KBM-7 (cell line): ENCODE results near the gene C13orf46.

Source experiments
- DNase-seq: peaks from one replicate; pipeline ENCODE4 v3.0.0-alpha.2; 2015
- in situ Hi-C: fragments of 300-500 bp; cut with MboI; formaldehyde crosslinking; loops from 2 replicates; pipeline ENCODE4 v1.14.3; 2020; ENCODE audit warnings: low sequenced_read_pairs, low pct_unique_long_range_greater_than_20kb, mixed read lengths

C13orf46 gene

DNA sequence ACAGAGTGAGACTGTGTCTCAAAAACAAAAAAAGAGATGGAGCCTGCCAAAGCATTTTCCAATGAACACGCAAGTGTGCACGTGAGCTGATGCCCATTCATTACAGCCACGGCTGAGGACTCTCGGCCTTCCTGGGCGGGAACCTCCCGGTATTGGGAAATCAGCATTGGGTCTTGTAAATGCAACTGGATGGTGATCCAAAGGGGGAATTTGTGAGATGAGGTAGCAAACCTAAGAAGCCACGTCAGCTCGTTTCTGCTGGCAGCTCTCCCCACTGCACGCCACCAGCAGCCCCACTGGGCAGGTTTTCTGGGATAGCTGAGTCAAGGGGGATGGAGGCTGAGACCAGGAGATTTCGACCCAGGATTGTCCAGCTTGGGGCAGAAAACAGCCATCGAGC is 11.5 kb downstream of the C13orf46 start:
- in situ Hi-C loops: no loop called here
- no peak for DNase-seq

DNA sequence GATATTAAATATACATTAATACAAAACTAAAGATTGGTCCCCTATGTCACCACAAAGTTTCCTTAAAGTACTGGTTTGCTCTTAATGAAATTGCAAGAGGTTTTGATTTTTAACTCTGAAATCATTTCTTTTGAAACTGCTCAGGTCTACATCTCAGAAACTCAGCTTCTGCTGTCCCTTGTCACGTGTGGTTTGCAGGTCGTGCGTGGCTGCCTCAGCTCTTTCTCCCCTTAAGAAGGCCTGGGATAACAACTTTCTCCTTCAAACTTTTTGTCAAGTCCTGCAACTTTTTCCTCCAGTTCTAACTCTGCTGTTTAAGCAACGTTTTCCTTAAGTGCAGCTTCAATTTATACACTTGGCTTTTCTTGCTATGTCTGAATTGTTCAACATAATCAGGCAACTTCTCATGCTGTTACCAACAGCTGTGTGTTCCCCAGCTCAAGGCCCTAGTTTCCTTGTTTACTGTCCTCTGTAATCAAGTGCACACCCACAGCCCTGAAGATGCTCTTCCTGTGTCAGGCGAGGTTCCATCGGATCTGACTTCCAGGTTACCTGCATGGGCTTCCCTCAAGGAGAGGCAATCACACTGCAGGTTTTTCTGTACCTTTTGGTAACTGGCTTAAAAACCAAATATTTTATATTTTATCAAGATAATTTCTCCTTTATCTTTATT is 13.5 kb downstream of the C13orf46 start:
- in situ Hi-C loops: no loop called here

DNA sequence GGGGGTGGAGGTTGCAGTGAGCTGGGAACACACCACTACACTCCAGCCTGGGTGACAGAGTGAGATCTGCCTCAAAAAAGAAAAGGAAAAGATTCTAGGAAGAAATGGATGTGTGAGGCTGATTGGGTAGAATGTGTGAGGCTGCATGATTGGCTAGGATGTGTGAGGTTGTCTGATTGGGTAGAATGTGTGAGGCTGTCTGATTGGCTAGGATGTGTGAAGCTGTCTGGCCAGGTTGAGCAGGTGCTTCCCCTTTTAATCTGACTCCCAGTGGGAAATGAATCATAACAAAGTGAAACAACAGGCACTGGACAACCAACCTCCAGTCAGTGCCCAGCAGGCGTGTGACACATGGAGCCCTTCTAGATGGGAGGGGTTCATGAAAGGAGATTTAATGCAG is 14.7 kb downstream of the C13orf46 start:
- no peak for DNase-seq
- in situ Hi-C loops: loop anchor here (10.0 kb wide), 1 partner anchor 146 kb away; no protein-coding TSS in a partner anchor

More for the DNA sequence above, 13.5 kb downstream of the C13orf46 start:
- DNase-seq: no peak

DNA sequence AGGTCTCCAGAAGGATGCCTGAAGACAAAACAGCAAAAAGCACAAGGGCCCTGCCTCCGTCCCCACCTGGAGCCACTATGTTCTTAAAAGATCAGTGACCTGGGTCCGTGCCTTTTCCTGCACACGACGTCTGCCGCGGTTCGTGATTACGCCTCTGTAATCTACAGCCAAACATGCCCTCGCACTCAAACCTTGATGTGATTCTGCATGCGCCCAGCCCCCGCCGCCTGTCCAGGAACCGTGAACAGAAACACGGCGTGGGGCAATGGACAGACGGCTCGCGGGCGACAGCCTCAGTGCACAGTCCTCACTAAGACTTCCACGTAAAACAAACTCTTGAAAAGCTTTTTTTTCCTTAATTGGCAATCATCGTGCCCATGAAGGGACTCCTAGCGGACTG is 15.5 kb downstream of the C13orf46 start:
- in situ Hi-C loops: loop anchor here (10.0 kb wide), 1 partner anchor 146 kb away; no protein-coding TSS in a partner anchor
- no peak for DNase-seq

DNA sequence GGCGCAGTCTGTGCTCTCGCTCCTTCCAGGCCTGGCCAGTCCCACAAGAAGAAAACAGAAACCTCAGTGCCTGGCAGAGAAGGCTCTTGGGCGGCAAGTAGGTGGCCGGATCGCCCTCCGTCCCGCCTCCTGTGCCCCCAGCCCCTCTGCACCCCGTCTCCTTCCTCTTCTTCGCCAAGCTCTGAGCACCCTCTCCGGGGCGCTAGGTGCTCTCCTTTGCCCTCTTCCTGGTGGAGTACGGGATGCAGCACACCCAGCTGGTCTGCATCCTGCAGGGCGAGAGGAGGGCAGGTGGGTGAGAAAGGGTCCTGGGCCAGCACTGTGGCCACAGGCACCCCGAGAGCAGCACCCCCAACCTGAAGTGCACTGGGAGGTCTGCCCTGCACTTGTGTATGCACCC is 17.3 kb downstream of the C13orf46 start:
- in situ Hi-C loops: loop anchor here (10.0 kb wide), 1 partner anchor 148 kb away; no protein-coding TSS in a partner anchor
- no peak for DNase-seq

DNA sequence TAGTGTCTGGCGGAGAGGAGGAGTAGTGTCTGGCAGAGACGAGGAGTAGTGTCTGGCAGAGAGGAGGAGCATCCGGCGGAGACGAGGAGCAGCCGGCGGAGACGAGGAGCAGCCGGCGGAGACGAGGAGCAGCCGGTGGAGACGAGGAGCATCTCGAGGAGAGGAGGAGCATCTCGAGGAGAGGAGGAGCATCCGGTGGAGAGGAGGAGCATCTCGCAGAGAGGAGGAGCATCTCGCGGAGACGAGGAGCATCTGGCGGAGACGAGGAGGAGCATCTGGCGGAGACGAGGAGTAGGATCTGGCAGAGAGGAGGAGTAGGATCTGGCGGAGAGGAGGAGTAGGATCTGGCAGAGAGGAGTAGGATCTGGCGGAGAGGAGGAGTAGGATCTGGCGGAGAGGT is 18.2 kb downstream of the C13orf46 start:
- in situ Hi-C loops: loop anchor here (10.0 kb wide), 1 partner anchor 149 kb away; no protein-coding TSS in a partner anchor
- DNase-seq: no peak

DNA sequence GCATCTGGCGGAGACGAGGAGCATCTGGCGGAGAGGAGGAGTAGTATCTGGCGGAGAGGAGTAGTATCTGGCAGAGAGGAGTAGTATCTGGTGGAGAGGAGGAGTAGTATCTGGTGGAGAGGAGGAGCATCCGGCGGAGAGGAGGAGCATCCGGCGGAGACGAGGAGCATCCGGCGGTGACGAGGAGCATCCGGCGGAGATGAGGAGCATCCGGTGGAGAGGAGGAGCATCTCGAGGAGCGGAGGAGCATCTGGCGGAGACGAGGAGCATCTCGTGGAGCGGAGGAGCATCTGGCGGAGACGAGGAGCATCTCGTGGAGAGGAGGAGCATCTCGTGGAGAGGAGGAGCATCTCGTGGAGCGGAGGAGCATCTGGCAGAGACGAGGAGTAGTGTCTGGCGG is 18.6 kb downstream of the C13orf46 start:
- no peak for DNase-seq
- in situ Hi-C loops: loop anchor here (10.0 kb wide), 1 partner anchor 150 kb away; no protein-coding TSS in a partner anchor

DNA sequence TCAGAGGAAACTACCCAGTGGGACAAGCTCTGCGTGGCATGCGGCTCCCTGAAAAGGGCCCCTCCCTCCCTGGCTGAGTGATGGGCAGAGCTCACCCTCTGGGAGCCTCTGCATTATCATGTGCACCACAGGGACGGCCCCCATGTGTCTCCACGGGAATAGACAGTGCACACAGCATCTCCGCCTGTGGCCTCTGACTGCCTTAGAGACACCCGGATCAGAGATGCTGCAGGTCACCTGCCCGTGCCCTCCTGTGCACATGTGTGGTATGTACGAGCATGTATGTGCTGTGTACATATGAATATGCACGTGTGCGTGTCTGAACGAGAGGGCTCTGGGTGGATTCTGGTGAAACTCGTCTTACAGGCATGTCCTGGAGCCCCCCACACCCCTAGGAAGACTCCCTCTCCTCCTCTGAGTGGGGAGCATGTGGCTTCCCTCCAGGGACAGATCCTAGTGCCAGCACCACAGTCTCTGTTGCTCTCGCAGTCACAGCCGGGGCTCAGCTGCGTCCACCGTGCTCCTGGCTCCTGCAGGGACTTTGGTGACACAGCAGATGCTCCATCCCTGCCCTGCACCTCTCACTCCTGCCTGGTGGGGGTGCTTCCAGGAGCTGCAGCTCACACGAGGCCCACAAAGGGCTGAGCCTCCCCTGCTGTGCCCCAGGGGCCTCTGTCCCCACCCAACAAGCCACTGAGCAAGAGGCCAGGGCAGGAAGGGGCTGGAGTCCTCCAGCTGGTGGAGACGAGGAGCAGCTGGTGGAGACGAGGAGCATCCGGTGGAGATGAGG is 19.6 kb downstream of the C13orf46 start:
- in situ Hi-C loops: loop anchor here (10.0 kb wide), 1 partner anchor 151 kb away; no protein-coding TSS in a partner anchor
- DNase-seq: no peak

DNA sequence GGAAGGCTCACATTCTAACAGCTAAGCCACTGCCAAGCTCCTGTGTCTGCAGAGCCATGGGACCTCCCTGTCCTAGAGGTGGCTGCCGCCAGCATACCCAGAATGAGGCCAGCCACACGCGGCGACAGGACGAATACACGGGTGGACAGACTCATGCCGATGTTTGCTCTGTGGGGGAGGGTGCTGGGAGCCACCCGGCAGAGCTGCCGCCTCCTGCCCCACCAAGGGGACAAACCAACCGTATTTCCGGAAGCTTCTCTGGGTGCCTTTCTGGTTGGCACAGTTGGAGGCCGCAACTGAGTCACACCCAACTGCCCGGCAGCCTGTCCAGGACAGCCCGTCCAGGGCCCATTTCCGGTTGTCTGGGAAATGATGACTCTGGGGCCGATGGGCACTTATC is 20.3 kb downstream of the C13orf46 start:
- in situ Hi-C loops: loop anchor here (10.0 kb wide), 1 partner anchor 151 kb away; no protein-coding TSS in a partner anchor
- no peak for DNase-seq

DNA sequence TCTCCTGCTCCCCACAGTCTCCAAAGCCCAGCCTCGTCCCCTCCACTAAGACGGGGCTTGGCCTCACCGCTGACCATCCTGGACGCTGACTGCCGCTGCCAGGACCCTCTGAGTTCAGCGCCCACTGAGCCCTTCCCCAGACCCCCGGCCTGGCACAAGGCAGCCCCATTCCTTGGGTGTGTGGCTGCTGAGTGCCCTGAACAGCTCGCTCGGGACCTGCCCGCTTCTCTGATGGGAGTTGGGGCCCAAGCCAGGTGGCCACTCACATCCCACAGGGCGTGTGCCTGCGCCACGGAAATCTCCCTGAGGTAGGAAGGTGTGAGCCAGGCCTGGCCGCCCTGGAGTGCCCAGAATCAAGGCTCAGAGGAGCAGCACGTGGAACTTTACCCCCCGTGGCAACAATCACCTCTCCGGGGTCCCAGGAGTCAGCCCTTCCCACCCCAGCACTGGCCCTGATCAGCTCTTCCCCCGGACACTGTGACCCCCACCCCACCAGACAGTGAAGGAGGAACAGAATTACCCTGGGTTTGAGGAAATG is 20.8 kb downstream of the C13orf46 start:
- DNase-seq: no peak
- in situ Hi-C loops: loop anchor here (10.0 kb wide), 1 partner anchor 152 kb away; no protein-coding TSS in a partner anchor

DNA sequence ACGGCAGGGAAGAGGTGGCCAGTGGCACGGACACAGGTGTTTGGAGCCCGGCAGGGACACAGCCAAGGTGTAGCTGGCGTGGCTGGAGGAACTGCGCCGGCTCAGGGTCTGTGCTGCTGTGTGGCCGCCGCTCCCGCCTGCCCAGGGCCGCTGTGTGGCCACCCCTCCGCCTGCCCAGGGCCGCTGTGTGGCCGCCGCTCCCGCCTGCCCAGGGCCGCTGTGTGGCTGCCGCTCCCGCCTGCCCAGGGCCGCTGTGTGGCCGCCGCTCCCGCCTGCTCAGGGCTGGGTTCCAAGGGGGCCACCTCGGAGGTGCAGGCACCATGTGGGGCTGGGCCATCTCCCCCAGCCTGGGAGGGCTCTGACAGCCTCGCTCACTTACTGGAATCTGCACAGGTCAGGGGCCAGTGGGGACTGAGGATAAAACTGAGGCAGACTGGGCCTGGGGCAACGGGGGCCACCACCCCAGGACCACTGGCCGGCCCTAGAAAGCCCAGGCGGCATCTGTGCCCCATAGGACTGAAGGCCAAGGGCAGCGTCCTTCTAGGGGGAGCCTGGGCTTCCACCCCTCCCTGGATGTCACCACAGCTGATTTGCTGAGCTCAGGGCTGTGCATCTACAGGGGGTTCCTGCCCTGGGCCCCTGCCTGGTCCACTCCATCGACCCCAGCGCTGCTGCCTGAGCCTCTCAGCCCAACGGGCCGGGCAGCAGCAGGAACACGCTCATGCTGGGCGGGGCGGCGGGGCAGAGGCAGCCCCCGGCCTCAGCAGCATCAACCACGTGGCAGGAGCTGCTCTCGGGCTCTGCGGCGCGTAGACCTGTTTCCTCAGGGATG is 21.5 kb downstream of the C13orf46 start:
- DNase-seq: no peak
- in situ Hi-C loops: loop anchor here (10.0 kb wide), 1 partner anchor 152 kb away; no protein-coding TSS in a partner anchor

DNA sequence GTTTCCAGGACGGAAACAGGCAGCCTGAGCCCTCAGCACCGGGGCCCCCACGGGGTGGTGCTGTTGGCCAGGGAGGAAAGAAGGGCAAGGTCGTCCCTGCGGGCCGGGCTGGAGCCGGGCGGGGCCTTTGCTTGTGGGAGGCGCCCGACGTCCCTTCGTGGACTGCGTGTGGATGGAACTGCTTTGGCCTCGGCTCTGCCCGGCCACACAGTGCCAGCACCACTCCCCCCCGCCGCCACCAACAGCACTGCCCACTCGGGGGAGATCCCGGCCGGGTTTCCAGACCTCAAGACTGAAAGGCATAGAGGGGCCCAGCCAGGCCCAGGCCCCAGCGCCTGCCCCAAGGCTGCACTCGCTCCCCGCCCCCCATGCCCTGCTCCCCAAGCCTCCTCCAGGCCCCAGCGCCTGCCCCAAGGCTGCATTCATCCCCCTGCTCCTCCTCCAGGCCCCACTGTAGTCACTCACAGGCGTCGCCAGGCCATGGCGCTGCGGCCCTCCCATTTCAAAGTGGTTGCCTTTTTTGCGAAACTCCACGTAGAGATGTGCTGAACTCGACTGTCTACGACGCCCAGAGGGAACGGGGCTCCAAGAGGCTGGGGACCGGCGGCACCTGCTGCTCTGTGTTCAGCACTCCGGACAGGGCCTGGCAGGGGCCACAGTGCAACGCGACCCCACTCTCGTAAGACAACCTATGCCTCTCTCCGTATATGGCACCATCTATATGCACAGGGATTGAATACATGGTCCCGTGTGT is 22.5 kb downstream of the C13orf46 start:
- DNase-seq: peak; percentile 82
- in situ Hi-C loops: loop anchor here (10.0 kb wide), 1 partner anchor 153 kb away; no protein-coding TSS in a partner anchor

DNA sequence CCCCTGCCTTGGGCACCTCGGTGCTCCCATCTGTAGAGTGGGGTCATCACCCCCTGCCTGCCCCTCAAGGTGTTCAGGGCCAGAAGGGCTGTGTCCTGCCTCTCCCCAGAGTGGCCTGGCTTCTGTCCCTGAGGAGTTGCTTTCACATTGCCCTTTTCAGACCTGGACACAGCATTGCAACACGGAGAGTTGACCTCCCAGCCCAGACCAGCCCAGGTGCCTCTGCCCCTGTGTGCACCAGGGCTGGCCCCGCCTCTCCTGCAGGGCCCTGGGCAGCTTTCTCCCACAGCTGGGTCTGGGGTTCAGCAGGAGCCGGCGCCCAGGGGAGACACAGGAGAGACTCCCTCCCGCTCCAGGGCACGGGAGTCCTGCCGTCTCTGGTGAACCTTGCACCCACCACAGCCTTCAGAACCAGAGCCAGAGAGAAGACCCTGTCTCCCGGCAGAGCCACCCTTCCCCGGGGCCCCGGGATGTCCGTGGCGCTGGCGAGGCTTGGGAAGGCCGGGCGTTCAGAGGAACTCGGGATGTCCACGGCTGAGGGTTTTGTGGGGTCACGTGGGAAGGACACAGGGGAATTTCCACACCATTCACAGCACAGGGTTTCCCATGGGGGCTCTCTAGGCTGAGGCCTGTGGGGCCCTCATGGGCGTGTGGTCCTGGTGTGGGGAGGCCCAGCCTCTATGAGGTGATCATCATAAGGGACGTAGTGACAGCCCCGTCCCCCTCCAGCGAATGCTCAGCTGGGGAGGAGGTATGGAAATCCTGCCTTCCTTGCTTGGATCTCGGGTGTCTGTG is 23.2 kb downstream of the C13orf46 start:
- no peak for DNase-seq
- in situ Hi-C loops: loop anchor here (10.0 kb wide), 1 partner anchor 154 kb away; no protein-coding TSS in a partner anchor

DNA sequence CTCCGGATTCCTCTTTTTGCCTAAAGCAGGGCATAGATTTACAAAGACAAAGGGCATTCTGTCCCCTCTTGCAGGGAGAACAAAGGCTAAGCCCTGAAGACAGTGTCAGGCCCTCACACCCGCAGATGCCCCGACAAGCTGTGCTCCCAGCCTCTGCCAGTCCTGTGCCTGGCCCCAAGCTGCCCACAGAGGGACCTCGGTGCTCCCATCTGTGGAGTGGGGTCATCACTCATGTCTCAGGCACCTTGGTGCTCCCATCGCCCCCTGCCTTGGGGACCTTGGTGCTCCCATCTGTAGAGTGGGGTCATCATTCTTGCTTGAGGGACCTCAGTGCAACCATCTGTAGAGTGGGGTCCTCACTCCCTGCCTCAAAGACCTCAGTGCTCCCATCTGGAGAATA is 24.3 kb downstream of the C13orf46 start:
- in situ Hi-C loops: no loop called here
- DNase-seq: no peak

DNA sequence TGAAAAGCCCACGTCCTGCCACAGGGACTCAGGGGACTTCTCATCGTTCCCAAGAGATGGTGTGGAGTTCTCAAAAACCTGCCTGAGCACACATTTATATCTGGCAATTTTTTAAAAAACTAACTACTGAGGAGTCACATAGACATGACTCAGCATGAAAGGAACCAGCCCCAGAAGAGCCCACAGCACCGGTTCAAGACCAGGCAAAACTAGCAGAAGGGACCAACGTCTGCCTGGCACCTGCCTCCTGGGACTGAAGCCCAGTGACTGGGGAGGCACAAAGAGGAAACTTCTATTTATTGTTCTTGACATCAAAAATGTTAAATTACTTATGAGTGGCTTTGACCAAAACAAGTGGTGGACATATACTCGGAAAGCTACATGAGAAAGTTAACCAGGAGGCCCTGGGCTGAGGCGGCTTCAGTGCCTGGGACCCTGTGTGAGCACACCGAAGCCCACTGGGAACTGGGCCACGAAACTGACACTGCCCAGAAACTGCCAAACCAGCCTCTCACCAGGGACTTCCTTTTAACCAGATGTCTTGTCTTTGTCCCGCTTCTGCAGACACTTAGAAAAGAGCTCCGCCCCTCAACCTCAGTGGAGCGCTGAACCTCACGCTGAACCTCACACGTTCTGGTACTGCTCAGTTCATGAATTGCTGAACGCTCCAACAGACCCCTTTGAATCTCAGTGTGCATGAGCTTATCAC is 25.7 kb downstream of the C13orf46 start:
- DNase-seq: peak; percentile 28

DNA sequence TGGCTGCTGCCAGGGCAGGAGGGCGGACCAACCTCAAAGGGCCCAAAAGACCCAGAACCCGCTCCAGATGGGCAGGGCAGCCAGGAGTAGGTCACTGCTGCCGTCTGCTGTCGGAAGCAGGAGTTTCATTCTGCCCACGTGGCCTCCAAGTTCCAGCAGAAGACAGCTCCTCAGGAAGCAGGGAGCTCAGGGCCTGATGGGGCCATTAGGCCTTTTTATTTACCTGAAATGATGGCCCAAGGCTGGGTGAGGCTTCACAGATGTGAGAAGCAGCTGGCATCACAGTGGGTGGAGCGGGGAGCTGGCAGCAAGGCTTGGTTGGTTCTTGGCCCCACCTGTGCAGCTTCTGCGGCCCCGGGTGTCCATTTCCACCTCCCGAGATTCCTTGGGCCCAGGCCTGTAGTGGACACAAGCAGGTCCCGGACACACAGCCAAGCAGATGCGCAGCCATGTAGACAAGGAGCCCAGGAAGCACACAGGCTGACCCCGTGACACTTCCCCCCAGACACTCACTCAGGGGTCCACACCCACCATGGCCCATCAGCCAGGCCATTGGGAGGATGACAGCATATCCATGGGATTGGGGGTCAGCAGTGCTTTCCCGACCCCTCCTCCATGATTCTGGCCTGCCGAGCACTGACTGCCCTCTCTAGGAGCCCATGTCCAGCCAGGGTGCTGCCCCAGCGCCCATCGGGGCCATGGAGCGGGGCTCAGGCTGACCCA is 26.4 kb downstream of the C13orf46 start:
- in situ Hi-C loops: no loop called here
- DNase-seq: no peak

More for the DNA sequence above, 25.7 kb downstream of the C13orf46 start:
- in situ Hi-C loops: no loop called here
